Esophagus squamous epithelium (tissue), 5 donors: Measurements from ENCODE around the gene BCL2. TPM values are rescaled to one million over a fixed set of nuclear protein-coding genes. Genes with fewer than 3 reads are reported as not detected.

Experiments used
- DNase-seq: peaks from one replicate; lab custom pipeline; 2025; lab: John Stamatoyannopoulos, UW
- H3K27ac ChIP-seq, 4 donors: fragments of 200-600 bp; sonication (generic); one replicate each; pipeline ENCODE4 v1.5.1; 2016 to 2019; ENCODE audit warnings: mild to moderate bottlenecking in 1 of 4
- H3K27me3 ChIP-seq, 4 donors: fragments of 200-600 bp; sonication (generic); 1 replicate in 3 of 4; 2 replicates in 1 of 4; pipeline versions ENCODE4 v1.5.1 to v1.6.0; 2017 to 2021; ENCODE audit warnings: antibody characterized with exemption in 1 of 4
- H3K36me3 ChIP-seq, 3 donors: fragments of 200-600 bp; sonication (generic); one replicate each; pipeline ENCODE4 v1.5.1; 2016 to 2019
- H3K4me1 ChIP-seq, 3 donors: fragments of 200-600 bp; sonication (generic); one replicate each; pipeline ENCODE4 v1.5.1; 2017 to 2019
- H3K4me3 ChIP-seq, 4 donors: fragments of 200-600 bp; sonication (generic); 1 replicate in 3 of 4; 2 replicates in 1 of 4; pipeline ENCODE4 v1.5.1; 2016 to 2019; ENCODE audit warnings: mild to moderate bottlenecking in 2 of 4, moderate library complexity in 1 of 4
- H3K9me3 ChIP-seq, 3 donors: fragments of 200-600 bp; sonication (generic); one replicate each; pipeline ENCODE4 v1.5.1; 2016 to 2019
- CTCF ChIP-seq, 6 experiments: fragments of 450-650 bp in 4 of 6; fragments of 200-600 bp in 2 of 6; sonication (generic) in 2 of 6; IDR thresholded peaks; one replicate each; pipeline ENCODE4 v1.5.1; 2016 to 2019; ENCODE audit warnings: antibody characterized with exemption in 6 of 6, mild to moderate bottlenecking in 4 of 6, moderate library complexity in 4 of 6
- POLR2A ChIP-seq, 4 donors: fragments of 450-650 bp; IDR thresholded peaks; one replicate each; pipeline ENCODE4 v1.6.1; 2017; ENCODE audit warnings: antibody characterized with exemption in 4 of 4, mild to moderate bottlenecking in 4 of 4, moderate library complexity in 3 of 4
- WGBS, 2 donors: methylation state at CpG; one replicate each; pipeline ENCODE4 v1.1.5; 2018; 5-methylcytosine and 5-hydroxymethylcytosine counted together
- intact Hi-C: fragments of 100-400 bp; cut with DNase I; formaldehyde crosslinking; loops from one replicate; pipeline ENCODE4 v1.15.0; 2022
- total RNA-seq, 4 donors: library from RNA; depleted of rRNA; stranded (reverse); fragments of >200 nt; gene quantifications; one replicate each; pipeline ENCODE4 v1.1.0, GENCODE V29; 2016
- donor health status: DM: yes; HTN: yes; CAD: no.

The BCL2 gene
- total RNA-seq, 4 donors from 2014 or later = 3.1 to 17.4 (median 4.2) TPM

GRCh38 chr18:63112706-63113105 lies 206.9 kb downstream of the BCL2 start:
- H3K4me3 ChIP-seq = no peak overlapping the region
- no peaks in the 10 kb centered on the region for H3K36me3 ChIP-seq
- H3K4me1 ChIP-seq = peaks cover 0 to 3% (median 0%) of the 10 kb centered on the region in 3 donors
- peaks cover 0 to 3% (median 0%) of the 10 kb centered on the region in 4 donors for H3K27me3 ChIP-seq
- no peak for DNase-seq
- H3K9me3 ChIP-seq = no peaks in the 10 kb centered on the region
- no peak for TF ChIP-seq POLR2A (IDR thresholded peaks at IDR 0.05)
- TF ChIP-seq CTCF (IDR thresholded peaks at IDR 0.05) = no peak
- H3K27ac ChIP-seq = no peak overlapping the region
- intact Hi-C loops = no loop called here
- WGBS, 2 donors = 52 to 83% methylated on average over 4 to 5 of the region's 5 CpGs

GRCh38 chr18:63111671-63112402 lies 207.7 kb downstream of the BCL2 start:
- 33 to 44% methylated on average over 4 of the region's 4 CpGs for WGBS, 2 donors
- no peak overlapping the region for H3K27ac ChIP-seq
- no peak overlapping the region for H3K4me3 ChIP-seq
- H3K4me1 ChIP-seq = peaks cover 0 to 3% (median 0%) of the 10 kb centered on the region in 3 donors
- TF ChIP-seq POLR2A (IDR thresholded peaks at IDR 0.05) = no peak
- no peak for TF ChIP-seq CTCF (IDR thresholded peaks at IDR 0.05)
- DNase-seq = no peak
- H3K9me3 ChIP-seq = no peaks in the 10 kb centered on the region
- no peaks in the 10 kb centered on the region for H3K36me3 ChIP-seq
- peaks cover 0 to 3% (median 0%) of the 10 kb centered on the region in 4 donors for H3K27me3 ChIP-seq
- intact Hi-C loops = no loop called here

GRCh38 chr18:63109802-63110201 lies 209.8 kb downstream of the BCL2 start:
- H3K4me1 ChIP-seq = peaks cover 0 to 3% (median 0%) of the 10 kb centered on the region in 3 donors
- intact Hi-C loops = no loop called here
- WGBS, 2 donors = 59 to 85% methylated on average over 4 of the region's 4 CpGs

GRCh38 chr18:63109022-63109421 lies 210.5 kb downstream of the BCL2 start:
- no peak for DNase-seq
- no peak overlapping the region for H3K4me3 ChIP-seq
- TF ChIP-seq POLR2A (IDR thresholded peaks at IDR 0.05) = no peak
- no peak for TF ChIP-seq CTCF (IDR thresholded peaks at IDR 0.05)
- no peaks in the 10 kb centered on the region for H3K36me3 ChIP-seq
- H3K27me3 ChIP-seq = no peaks in the 10 kb centered on the region
- intact Hi-C loops = no loop called here
- H3K4me1 ChIP-seq = peaks cover 0 to 3% (median 0%) of the 10 kb centered on the region in 3 donors
- 72 to 80% methylated on average over 5 of the region's 5 CpGs for WGBS, 2 donors
- H3K9me3 ChIP-seq = no peaks in the 10 kb centered on the region
- H3K27ac ChIP-seq = no peak overlapping the region

More at GRCh38 chr18:63109802-63110201, 209.8 kb downstream of the BCL2 start:
- no peak for DNase-seq
- Histone ChIP-seq H3K4me3 (no peak overlapping the region), H3K36me3 (no peaks in the 10 kb centered on the region), H3K27ac (no peak overlapping the region), H3K27me3 (peaks cover 0 to 3% (median 0%) of the 10 kb centered on the region in 4 donors), H3K9me3 (no peaks in the 10 kb centered on the region)
- no peak for TF ChIP-seq CTCF (IDR thresholded peaks at IDR 0.05)
- no peak for TF ChIP-seq POLR2A (IDR thresholded peaks at IDR 0.05)

GRCh38 chr18:63107931-63108330 lies 211.6 kb downstream of the BCL2 start:
- TF ChIP-seq POLR2A (IDR thresholded peaks at IDR 0.05) (no peak), CTCF (IDR thresholded peaks at IDR 0.05) (no peak)
- Histone ChIP-seq H3K4me3 (no peak overlapping the region), H3K4me1 (peaks cover 0 to 3% (median 0%) of the 10 kb centered on the region in 3 donors), H3K27ac (no peak overlapping the region), H3K9me3 (no peaks in the 10 kb centered on the region), H3K36me3 (no peaks in the 10 kb centered on the region), H3K27me3 (no peaks in the 10 kb centered on the region)
- intact Hi-C loops = no loop called here
- DNase-seq = no peak
- 90 to 95% methylated on average over 7 of the region's 7 CpGs for WGBS, 2 donors
